HG03135 (cell line): Measurements from ENCODE around the gene RAB3GAP1.
"Not testable (repeated sequence)": the region's sequence is repeated elsewhere in the genome, so short reads cannot be mapped to it uniquely, and the experiment has no call there.

Experiments
- ATAC-seq: cut with Tn5 transposase; IDR thresholded peaks from one replicate; pipeline ENCODE4 v1.9.1; 2021; ENCODE audit warnings: mild to moderate bottlenecking, moderate library complexity; ENCODE audit not compliant: unreplicated experiment

Gene RAB3GAP1

DNA sequence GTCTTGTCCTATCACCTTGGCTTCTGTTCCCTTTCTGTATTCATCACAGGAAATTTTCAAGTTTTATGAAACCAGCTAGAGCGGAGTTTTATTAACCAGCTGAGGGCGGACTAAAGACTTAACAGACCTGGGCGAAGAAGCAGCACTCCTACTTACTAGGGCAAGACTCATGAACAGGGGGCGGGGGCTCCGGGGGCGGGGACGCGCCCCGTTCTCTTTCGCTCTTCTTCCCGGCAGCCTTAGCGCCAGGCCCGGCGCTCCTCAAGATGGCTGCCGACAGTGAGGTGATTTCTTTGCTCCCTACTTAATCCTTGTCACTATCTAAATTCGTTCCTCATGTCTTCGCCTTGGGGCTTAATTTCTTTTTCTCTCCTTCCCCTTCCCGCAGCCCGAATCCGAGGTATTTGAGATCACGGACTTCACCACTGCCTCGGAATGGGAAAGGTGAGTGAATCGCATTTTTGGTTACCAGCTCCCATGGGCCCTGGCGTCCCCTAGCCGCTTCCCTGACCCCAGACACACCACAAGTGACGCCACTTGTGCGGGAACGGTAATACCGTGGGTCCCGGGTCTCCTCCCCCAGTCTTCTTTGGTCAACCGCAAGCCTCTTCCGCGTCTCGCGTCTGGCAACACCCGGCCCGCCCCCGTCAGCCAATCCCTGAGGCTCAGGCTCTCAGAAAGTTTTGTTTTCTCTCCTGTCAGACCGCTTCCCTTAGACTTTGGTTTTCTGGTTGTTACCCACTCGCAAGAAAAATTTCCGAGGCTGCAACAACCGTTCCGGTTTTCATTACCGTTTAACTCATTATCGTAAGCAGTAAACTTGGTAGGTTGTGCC lies at the start of gene RAB3GAP1:
Gene RAB3GAP1 (plus strand): TSS at position 251 of the 835 bp plus-strand sequence. CDS start 16 bp downstream, at position 267.
- peak; percentile 82 for ATAC-seq

GRCh38 chr2:135002836-135003235 lies 49.3 kb upstream of the RAB3GAP1 start:
- ATAC-seq: no peak

DNA sequence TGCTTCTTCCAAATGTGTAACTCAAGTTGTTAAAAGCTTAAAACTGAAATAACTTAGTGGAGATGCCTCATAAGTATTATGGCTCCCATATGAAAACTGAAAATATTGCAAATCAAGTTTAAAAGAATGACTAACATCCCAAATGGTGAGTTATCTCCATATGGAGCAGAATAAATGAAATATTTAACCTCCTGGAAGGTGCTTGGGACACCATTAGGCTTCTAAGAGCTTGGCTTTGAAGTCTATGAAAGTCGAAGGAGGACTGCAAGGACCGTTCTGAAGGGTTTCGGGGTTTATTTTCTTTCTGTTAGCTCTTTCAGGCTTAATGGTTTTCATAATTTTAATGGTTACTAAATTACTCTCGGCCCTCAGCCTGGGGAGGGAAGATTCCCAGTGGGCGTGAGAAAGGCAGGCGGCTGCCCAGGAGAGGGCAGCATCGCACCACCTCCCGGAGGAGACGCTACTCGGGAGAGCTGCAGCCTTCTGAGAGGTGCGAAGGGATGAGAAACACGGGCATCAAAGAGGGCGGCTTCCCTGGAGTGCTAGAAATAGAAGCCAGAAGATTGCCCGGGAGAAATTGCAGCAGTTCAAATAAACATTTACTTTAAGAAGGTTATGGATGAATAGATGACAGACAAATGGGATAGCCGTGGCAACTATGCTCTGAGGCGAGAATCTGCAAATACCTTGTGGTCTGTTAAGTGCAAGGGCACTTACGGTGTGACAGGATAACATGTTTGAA lies 47.9 kb upstream of the RAB3GAP1 start:
- ATAC-seq: peak; percentile 95

DNA sequence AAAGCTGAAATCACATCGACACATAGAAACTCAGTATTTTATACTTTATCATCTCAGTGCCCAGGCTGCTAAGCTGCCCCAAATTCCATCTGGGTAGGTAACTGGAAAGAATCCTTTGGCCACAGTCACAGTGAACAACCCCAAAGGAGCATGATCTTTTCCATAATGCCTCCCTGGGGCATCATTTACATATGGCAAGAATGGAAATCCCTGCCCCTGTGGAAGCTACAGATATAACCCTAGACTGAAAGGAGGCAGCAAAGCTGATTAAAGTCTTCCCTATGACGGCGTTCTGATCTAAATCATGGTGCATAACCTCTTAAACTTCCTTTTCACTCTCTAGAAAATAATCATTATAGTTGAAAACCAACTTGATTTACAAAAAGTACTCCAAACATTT lies 46.3 kb upstream of the RAB3GAP1 start:
- ATAC-seq: no peak

DNA sequence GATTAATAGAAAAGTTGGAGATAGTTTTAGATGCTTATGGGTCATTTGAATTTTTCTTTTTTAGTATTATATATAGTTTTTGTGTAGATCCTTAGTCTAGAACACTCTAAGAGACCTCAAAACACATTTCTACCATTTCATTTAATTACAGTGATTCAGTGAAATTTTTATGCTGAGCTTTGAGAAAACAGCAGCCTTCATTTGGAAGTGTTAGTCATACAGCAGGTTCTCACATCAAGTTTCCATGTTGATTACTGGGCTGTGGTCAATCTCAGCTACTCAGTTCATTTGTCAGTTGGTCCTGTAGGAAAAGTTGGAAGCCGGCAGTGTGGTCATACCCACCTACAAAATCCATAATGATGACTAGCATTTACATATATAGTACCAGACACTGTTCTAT lies 42.8 kb upstream of the RAB3GAP1 start:
- ATAC-seq: no peak

GRCh38 chr2:135010200-135010942 lies 41.7 kb upstream of the RAB3GAP1 start:
- no peak for ATAC-seq

DNA sequence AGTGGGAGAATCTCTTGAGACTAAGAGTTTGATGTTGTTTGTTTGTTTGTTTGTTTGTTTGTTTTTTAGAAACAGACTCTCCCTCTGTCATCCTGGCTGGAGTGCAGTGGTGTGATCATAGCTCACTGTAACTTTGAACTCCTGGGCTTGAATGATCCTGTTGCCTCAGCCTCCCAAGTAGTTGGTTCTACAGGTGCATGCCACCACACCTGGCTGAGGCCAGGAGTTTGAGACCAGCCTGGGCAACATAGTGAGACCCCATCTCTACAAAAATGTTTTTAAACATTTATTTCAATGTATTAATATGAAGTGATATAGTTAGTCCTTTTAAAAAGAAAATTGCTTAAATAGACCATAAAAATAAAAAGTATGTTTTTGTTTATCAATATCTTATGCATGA lies 40.5 kb upstream of the RAB3GAP1 start:
- ATAC-seq: no peak

- no peak for ATAC-seq
Measured at GRCh38 chr2:135021618-135022017, 30.5 kb upstream of the RAB3GAP1 start.

DNA sequence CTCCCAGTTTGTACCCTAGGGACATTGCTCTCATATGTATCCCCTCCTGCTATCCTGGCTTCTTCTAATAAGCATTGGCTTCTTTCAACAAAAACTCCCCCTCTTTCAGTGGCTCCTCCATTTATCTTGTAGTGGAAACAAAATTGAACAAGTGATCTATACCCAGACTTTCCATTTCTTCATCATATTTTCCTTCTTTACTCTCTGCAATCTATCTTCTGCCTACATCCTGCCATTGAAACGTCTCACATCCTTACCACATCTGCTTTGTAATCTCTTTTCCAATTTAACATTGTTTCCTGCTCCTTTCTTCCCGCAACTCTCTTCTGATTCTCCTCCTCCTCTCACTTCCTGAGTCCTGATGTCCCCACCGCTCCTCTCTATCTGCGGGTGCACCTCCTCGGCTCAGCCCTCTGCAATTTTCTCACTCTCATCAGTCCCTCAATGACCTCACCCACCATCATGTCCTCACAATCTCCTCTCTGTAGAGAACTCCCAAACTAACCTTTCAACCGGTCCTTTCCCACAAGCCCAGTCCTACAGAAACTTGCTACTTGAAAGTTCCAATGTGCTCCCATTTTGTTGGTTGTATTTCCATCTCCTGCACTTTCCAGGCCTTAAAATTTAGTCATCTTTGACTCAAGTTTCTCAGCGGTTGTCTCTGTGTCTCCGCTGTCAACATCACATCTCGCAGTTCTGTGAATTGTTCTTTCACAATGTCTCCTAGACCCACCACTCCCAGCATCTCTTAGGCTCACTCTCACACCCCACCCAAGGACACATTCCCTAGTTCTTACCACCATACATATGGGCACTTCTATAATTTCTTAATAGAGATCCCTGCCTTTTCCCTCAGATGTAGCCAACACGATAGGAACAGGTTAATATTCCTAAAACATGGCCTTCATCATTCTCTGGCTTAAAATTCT lies 28.9 kb upstream of the RAB3GAP1 start:
- ATAC-seq: no peak

DNA sequence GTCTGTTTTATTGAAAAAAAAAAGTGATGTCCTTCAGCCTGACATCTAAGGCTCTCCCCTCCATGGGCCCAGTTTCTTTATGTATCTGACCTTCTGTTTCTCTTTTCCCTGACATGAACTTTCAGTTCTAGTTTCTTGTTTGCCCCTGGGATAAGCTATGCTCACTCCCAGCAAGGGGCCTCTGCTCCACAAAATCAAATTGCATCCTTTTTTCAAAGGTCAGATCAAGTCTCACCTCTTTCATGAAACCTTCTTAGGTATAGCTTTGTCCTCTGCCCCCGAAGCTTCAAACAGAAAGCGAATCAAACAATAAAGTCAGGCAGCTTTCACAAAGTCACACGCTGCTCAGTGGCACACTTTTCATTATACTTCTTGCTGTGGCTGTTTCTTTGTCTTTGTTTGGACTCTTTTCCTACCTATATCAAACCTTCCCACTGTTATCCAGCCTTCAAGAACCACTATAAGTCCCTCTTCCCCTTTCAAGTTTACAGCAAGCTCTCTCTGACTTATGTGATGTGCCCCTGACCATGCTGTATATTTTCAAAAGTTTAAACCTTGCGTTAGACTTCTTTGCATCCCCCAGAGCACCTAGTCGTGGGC lies 28.1 kb upstream of the RAB3GAP1 start:
- no peak for ATAC-seq

GRCh38 chr2:135029481-135030134 lies 22.5 kb upstream of the RAB3GAP1 start:
- ATAC-seq: no peak

DNA sequence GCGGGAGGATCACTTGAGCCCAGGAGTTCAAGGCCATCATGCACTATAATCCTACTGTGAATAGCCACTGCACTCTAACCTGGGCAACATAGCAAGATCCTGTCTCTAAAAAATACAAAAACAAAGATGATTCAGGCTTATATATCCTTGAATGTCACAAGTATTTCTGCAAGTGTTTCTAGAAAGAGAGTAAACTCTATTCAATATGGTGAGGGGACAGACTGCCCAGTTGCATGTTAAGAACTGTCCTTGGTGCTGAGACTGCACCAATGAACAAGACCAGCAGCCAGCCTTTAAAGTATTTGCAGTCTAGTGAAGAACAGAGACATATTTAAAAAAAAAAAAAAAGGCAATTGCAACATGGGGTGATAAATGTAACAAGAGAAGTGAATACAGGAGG lies 21.3 kb upstream of the RAB3GAP1 start:
- ATAC-seq: no peak

DNA sequence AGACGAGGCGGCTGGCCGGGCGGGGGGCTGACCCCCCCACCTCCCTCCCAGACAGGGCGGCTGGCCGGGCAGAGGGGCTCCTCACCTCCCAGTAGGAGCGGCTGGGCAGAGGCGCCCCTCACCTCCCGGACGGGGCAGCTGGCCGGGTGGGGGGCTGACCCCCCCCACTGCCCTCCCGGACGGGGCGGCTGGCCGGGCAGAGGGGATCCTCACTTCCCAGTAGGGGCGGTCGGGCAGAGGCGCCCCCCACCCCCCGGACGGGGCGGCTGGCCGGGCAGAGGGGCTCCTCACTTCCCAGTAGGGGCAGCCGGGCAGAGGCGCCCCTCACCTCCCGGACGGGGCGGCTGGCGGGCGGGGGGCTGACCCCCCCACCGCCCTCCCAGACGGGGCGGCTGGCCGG lies 18.9 kb upstream of the RAB3GAP1 start:
- ATAC-seq: not testable (repeated sequence)

- no peak for ATAC-seq
Measured at GRCh38 chr2:135037831-135038230, 14.3 kb upstream of the RAB3GAP1 start.

GRCh38 chr2:135043345-135043744 lies 8.7 kb upstream of the RAB3GAP1 start:
- ATAC-seq: no peak

GRCh38 chr2:135047300-135047699 lies 4.8 kb upstream of the RAB3GAP1 start, which contains the start of gene MAP3K19:
Gene MAP3K19 (minus strand): TSS chr2:135047447. CDS start chr2:135024647, 22,800 bp downstream.
- no peak for ATAC-seq

DNA sequence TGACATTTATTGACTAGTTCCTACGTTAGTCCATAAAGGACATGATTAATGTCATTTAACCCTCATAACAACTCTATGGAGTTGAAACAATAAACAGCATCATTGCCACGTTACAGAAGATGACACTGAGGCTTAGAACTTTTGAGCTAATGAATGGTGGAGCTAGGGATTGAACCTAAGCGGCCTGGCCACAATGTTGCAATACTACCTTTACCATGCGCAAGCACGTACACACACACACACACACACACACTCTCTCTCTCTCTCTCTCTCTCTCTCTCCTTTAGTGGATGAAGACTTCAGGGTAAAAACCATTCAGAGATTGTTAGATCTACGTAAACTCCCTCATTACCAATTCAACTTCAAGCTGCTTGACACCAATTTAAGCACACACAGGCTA lies 4.0 kb upstream of the RAB3GAP1 start:
- ATAC-seq: no peak

DNA sequence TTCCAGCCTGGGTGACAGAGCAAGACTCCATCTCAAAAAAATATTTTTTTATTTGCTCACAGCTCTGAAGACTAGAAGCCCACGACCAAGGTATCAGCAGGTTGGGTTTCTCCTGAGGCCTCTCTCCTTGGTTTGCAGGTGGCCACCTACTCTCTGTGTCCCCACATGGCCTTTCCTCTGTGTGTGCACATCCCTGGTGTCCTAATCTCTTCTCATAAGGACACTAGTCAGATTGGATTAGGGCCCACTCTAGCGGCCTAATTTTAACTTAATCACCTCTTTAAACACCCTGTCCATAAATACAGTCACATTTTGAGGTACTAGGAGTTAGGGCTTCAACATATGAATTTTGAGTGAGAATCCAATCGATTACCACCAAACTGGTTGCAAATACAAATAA lies 2.0 kb upstream of the RAB3GAP1 start:
- ATAC-seq: no peak

DNA sequence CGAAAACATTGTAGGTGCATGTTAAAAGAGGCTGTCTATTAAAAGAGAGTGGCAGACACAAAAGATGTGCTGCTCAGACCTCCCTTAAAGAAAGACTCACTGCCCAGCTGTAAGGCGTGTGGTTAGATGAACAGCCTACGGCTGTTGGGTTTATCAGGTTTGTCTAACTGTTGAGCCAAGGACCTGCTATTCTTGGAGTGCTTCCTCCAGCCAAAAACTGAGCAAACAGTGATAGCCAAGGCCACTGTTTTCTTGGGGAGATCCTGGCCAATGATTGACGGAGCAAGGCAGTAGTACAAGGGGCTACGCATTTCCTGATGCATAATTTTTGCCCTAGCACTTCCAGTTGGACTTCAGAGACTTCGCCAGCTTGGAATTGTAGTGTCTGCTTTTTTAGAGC lies 1.4 kb upstream of the RAB3GAP1 start:
- ATAC-seq: no peak
